GOT3 (cell line): ENCODE data around the gene LEP.

Source experiments
- DNase-seq: peaks from one replicate; lab custom pipeline; 2025; ENCODE audit warnings: mixed read lengths; lab: John Stamatoyannopoulos, UW

LEP gene

DNA sequence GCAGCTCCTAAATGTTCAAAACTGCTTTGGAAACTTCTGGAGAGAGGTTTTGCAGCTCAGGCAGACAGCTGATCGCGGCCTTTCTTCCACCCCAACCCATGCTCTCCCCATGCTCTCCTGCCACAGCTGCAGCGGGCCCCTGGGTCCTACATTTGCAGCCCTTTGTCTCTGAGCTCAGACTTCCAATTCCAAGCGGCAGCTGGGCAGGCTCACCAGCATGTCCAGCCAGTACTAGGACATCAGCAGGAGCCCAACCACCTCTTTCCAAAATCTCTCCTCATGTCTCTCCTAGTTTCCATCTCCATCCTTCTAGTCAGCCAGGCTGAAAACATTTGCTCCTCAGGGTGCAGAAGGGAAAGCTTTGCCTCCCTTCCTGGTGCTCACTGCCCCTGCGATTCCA is 6.0 kb downstream of the LEP start:
- no peak for DNase-seq

DNA sequence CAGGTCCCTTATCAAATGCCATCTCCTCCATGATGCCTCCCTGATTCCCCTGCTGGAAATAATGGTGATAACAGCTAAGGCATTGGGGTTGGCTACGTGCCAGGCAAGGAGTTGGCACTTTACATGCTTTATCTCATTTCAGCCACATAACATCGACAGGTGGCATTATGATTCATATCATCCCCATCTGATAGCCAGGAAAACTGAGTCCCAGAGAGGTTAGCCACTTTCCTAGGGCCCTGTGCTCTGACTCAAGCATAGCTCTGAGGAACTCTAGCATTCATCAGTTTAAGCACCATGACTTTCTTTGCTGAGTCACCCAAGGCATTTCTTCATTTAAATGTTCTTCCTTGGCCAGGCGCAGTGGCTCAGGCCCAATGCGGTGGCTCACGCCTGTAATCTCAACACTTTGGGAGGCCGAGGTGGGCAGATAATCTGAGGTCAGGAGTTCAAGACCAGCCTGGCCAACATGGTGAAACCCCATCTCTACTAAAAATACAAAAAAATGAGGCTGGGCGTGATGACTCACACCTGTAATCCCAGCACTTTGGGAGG is 6.6 kb downstream of the LEP start:
- no peak for DNase-seq

- DNase-seq, result no peak
Observed at GRCh38 chr7:128251337-128251736, 10.3 kb downstream of the LEP start.

- no peak for DNase-seq
Observed at GRCh38 chr7:128253701-128254100, 12.6 kb downstream of the LEP start.

- DNase-seq, result no peak
Observed at GRCh38 chr7:128254470-128254869, 13.4 kb downstream of the LEP start.

DNA sequence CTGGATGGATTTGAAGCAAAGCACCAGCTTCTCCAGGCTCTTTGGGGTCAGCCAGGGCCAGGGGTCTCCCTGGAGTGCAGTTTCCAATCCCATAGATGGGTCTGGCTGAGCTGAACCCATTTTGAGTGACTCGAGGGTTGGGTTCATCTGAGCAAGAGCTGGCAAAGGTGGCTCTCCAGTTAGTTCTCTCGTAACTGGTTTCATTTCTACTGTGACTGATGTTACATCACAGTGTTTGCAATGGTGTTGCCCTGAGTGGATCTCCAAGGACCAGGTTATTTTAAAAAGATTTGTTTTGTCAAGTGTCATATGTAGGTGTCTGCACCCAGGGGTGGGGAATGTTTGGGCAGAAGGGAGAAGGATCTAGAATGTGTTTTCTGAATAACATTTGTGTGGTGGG is 14.2 kb downstream of the LEP start:
- no peak for DNase-seq

DNA sequence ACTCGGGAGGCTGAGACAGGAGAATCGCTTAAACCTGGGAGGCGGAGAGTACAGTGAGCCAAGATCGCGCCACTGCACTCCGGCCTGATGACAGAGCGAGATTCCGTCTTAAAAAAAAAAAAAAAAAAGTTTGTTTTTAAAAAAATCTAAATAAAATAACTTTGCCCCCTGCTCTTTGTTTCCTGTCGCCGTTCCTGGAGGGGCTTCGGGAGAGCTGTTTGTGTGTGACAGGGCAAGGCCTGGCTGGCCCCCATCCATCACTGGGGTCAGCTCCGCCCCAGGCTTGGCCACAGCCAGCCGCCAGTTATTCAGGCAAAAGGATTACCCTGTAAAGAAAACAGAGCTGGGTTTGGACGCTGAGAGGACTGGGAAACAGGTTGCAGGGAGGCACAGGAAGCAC is 16.4 kb downstream of the LEP start:
- no peak for DNase-seq

DNA sequence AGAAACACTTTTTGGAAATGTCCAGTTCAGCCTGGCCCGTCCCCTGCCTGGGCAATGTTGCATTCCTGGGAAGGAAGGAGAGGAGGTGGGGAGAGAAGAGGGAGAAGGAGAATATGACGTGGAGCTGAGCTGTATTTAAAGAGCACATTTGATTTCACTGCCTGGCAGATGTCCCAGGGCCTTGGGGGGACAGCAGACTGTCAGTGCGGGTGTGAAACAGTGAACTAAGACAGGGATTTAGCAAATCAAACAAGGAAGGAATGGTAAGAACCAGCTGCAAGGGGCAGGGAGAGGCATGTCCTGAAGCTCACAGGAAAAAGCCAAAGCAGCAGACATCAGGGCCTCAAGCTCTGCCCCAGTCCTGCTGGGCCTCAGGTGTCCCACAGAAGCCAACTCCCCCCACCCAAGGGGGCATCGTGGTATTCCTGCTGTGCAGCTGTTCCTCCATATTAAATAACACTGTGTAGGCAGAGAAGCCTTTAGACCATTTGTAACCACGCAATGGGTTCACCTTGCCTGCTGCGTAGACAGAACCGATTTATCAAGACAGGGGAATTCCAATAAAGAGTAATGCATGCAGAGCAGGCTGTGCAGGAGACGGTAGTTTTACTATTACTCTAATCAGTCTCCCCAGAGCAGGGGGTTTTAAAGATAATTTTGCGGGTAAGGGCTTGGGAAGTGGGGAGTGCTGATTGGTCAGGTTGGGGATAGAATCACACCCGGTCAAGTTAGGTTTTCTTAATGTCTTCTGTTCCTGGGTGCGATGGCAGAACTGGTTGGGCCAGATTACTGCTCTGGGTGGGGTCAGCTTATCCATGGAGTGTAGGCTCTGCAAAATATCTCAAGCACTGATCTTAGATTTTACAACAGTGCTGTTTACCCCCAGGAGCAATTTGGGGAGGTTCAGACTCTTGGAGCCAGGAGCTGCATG is 18.3 kb downstream of the LEP start:
- no peak for DNase-seq

GRCh38 chr7:128260069-128260795 is 19.2 kb downstream of the LEP start:
- no peak for DNase-seq

DNA sequence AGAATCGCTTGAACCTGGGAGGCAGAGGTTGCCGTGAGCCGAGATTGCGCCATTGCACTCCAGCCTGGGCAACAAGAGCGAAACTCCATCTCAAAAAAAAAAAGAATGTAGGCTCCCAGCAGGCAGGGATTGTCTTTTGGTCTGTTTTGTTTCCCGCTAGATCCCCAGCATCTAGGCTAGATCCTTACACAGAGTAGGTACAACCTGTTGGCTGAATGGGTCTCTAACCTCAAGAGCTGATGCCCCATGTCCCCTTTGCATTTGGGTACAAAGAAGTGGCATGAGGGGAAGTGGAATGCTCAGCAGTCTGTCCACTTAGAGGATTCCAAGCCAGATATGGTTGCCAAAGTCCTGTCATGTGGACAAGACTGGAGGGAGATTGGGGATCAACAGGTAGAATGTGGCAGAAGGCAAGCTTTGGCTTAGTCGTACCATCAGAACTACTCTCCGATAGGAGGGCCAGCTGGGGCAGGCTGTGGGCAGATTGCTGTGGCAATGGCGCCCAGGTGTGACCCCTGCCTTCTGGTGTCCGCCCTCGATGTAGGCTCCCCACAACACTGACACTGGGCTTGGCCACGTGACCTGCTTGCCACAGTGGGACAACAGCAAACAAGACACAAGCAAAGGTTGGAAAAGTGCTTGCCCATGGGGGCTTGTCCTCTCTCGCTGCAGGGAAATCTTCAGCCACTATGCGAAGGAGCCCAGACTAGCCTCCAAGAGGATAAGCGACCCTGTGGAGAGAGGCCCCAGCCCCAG is 21.4 kb downstream of the LEP start:
- no peak for DNase-seq

GRCh38 chr7:128263420-128263819 is 22.3 kb downstream of the LEP start:
- no peak for DNase-seq

DNA sequence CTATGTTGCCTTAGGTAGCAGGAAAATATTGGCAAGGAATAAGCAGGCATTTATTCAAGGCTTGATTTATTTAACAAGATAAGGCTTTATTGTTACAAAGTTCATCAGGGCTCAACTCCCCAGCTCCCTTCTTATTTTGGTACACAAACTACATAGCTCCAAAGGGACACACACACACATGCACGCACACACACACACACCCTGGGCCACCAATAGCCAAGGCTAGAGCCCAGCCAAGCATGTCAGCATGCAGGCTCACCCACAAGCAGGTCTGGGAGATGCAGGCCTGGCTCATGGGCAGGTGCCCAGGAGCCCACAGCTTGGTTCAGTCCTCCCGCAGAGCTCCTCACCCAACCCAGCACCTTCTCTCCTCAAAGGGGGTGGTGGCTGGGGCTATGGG is 23.4 kb downstream of the LEP start:
- DNase-seq, result no peak

- DNase-seq, result no peak
Observed at GRCh38 chr7:128265156-128265905, 24.3 kb downstream of the LEP start.

DNA sequence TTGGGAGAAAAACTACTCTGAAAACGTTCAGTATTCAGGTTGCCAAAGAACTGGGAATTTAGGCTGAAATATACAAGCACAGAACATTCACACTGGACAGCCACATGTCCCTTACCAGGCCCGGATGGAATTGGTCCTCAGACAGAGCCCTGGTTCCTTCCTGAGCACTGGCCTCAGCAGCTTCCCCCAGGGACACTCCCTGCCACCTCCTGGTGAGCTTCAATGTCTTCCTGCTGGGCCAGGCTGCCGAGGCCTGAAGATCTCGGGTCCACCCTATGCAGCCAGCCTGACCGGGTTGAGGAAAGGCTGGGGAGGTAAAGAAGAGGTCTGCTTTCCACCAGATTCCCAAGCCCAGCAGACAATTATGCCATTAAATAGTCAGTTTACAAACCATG is 24.8 kb downstream of the LEP start:
- DNase-seq, result no peak

GRCh38 chr7:128266529-128266882 is 25.4 kb downstream of the LEP start:
- no peak for DNase-seq

DNA sequence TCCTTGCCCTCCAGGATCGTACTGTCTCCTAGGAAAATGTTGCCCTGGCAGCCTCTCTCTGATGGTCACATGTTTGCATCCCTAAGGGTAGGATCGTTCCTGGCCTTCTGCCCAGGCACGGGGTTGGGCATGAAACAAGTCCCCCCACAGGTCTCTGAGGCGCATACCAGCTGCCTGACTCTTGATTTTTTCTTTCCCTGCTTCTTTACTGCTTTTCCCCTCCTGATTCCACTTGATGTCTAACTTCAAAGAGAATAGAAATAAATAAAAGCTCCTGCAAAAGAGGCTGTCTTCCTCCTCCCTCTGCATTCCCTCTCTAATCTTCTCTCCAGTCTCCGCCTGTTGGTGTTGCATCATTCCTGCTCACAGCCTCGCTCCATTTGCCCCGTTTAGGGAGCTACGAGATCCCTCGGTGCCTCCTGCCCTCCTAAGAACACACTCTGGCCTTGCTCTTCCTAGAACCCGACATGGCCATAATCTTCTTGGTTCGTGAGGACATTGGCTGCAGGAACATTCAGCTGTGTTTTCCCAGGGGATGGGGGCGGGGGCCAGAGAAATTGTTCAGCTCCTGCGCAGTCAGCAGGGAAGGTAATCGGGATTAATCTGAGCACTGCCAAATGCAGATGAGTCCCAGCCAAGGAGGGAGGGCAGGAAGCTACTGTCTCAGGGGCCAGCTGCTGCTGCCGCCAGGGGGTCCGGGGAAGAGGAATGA is 26.0 kb downstream of the LEP start:
- DNase-seq, result peak; percentile 30

DNA sequence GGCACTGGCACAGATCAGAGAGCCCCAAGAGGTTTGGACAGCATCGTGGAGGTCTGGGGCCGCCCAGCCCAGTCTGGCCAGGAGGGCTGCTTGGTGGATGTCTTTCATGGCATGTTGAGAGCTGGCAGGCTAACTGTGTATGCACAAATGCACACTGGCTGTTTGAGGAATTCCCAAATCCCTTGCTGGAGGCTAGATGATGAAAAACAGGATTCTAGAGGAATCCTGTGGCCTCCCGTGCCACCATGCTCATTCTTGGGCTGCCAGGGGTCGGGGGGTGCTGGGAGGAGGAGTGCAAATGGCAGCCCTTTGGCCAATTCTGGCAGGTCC is 26.5 kb downstream of the LEP start:
- no peak for DNase-seq

DNA sequence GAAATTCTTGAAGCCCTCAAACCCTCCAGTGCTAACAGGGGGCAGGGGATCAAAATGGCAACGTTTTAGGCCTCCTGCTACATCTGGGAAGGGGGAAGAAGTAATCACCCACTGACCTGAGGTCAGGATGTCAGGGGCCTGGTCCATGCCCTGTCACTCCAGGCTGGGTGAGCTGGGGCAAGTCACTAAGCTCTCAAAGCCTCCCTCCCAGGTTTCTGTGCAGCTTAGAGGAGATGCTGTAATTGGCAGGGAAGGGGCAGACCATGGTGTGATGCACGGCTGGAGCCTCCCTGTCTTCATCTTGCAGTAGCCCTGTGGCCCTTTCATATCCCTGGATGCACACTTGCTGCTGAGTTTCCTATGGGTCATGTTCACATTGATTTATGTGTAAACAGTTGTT is 27.2 kb downstream of the LEP start:
- no peak for DNase-seq

DNA sequence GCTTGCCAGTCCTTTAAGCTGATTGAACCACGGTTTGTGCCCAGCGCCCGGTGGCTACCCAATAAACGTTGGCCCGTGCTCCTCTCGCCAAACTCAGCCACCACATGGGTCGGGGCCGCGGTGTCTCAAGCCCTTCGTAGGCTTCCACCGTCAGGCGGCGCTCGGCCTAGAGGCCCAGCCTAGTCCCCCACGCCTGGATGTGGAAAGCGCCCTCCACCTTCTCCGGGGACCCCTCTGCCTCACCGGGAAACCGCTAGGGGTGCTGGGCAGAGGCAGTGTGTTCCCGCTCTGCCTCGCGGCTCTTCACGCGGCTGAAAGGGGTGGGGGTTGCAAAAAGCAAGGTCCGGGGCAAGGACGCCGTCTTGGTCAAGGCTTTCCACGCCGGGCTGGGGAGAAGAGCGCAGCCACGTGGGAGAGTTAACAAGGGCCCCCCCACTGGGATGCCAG is 29.8 kb downstream of the LEP start:
- DNase-seq, result no peak

DNA sequence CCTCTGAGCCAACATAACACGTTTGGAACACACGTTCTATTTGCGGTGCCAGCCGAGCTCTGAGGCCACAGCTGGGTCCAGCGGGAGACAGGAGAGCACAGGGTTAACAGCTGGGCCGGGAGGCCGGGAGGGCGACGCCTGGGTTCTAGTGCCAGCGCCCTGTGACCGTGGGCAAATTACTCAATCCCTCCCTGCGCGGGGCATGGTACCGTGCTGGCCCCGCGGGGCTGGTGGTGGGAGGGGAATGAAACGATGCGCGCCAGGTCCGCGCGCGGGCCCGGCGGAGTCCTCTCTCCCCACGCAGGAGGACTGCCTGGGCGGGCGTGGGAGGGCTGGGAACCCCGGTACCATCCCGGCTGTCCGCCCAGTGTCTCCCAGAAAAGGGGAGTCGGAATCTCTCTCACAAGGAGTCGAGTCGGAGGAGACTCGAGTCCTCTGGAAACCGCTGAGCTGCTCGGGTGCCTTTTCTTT is 30.4 kb downstream of the LEP start:
- no peak for DNase-seq

- no peak for DNase-seq
Observed at GRCh38 chr7:128271942-128272481, 30.9 kb downstream of the LEP start.
